ENCODE results near the gene AP2A1.

DNA sequence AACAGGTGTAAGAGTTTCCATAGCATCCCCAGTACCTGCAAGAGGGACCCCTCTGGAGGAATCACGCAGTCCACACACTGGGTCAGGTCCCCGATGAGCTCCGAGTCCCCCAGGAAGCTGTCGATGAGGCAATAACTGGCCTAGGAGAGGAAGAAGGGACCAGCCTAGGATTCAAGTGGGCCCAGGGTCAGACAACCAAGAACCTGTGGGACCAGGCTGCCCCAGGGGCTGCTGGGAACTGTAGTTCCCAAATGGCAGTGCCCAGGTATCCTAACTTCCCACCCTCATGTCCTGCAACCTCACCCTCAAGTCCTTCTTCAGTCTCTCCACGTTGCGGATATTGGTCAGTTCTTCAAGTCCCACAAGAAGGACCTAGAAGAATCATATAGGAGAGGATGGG is 44.5 kb downstream of the AP2A1 start:
- TF ChIP-seq, protein P1, sequence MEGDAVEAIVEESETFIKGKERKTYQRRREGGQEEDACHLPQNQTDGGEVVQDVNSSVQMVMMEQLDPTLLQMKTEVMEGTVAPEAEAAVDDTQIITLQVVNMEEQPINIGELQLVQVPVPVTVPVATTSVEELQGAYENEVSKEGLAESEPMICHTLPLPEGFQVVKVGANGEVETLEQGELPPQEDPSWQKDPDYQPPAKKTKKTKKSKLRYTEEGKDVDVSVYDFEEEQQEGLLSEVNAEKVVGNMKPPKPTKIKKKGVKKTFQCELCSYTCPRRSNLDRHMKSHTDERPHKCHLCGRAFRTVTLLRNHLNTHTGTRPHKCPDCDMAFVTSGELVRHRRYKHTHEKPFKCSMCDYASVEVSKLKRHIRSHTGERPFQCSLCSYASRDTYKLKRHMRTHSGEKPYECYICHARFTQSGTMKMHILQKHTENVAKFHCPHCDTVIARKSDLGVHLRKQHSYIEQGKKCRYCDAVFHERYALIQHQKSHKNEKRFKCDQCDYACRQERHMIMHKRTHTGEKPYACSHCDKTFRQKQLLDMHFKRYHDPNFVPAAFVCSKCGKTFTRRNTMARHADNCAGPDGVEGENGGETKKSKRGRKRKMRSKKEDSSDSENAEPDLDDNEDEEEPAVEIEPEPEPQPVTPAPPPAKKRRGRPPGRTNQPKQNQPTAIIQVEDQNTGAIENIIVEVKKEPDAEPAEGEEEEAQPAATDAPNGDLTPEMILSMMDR (conservative IDR thresholded peaks at IDR 0.05 in 1 of 2, IDR thresholded peaks at IDR 0.05 in 1 of 2; ENCODE audit: low read depth in 1 of 2, low read length in 2 of 2), result no peak
- no peak for TF ChIP-seq EZH2 (IDR thresholded peaks at IDR 0.05; ENCODE audit: low read length, missing control alignments)

All from fibroblast of lung (primary cell).